Measurements from ENCODE around the gene HES3.

HES3 gene

DNA sequence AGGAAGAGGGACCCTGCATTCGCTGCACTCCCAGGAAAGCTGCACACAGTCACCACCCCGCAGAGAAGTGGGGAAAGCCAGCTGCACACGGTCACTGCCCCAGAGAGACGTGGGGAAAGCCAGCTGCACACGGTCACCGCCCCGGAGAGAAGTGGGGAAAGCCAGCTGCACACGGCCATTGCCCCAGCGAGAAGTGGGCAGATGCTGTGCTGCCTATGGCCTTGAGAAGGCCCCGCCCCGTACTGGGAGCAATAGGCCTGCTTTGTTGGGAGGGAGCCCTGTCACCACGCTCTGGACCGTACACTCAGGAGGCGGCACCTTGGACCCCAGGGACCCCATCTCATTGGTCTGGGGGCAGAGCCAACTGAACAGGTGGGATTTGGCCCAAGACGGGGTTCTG lies 21.2 kb downstream of the HES3 start:
- DNase-seq = no peak

DNA sequence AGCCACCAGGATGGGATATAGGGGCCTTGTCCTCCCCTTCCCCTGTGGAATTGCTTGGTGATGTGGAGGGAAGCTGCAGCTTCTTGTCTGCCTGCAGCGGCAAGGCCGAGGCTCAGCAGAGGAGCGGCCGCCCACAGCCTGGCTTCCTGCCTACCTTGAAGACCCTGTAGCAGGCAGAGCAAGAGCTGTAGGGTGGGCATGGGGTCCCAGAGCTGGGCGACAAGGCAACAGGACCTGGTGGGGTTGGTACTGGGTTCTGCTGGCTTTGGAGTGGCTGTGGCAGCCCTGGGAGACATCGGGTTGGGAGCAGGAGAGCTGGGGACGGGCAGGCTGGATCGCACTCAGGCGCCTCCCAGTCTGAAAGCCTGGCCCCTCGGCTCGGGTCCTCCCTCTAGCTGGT lies 22.7 kb downstream of the HES3 start:
- DNase-seq = no peak

DNA sequence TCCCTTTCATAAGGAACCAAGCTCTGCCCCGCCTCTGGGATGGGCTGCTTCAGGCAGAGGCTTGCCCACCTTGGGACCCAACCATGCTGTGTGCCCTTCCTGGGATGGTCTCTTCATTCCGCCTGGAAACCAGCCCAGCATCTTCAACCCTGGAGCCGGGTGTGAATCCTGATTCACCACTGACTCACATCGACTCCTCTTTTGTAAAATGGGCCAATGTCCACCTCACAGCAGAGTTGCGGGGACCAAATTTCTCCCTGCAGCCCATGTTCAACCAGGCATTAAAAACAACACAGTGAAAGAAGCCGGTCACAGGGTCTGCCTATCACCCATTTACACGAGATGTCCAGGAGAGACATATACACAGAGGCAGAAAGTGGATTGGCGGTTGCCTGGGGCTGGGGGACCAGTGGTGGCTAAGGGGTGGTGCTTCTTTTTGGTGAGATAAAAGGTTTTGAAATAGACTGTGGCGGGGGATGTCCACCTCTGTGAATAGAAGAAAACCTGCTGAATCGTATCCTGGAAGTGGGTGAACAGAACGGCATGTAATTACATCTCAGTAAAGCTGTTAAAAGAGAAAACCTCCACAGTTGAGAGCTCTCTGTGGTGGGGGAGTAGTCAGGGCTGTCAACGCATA lies 23.8 kb downstream of the HES3 start:
- DNase-seq = no peak

DNA sequence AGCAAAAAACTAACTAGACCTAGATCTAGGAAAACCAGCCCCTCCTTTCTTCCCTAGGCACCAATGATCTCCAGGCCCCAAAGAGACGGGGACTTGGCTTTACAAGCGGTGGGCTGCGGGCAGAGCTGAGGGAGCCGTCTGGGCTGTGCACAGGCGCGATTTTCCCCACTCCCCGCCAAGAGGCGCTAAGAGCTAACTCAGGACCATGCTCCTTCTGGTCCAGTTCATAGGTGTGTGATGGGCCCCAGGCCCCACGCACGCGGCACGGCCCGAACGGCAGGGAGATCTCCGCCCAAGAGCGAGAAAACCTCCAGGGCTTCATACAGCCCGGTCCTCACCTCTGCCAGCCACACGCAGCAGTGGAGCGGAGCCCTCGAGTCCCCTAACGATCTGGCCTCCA lies 24.4 kb downstream of the HES3 start:
- DNase-seq = no peak

DNA sequence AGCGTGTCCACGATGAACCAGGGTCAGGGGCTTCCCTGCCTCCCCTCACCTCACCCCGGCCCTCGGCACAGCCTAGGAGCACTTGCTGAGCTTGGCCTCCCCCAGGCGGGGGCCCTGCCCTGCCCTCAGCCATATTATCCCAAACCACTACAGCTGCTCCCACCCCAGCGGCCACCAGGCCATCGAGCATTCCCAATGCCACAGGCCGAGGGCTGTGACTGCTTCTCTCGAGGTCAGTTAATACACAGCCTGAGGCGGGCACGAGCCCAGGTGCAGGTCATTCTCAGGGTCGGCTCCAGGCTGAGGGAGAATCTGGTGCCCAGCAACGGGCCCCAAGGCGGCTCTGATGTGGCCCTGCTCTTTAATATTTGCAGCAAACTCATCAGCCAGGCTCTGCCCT lies 25.3 kb downstream of the HES3 start:
- no peak for DNase-seq

DNA sequence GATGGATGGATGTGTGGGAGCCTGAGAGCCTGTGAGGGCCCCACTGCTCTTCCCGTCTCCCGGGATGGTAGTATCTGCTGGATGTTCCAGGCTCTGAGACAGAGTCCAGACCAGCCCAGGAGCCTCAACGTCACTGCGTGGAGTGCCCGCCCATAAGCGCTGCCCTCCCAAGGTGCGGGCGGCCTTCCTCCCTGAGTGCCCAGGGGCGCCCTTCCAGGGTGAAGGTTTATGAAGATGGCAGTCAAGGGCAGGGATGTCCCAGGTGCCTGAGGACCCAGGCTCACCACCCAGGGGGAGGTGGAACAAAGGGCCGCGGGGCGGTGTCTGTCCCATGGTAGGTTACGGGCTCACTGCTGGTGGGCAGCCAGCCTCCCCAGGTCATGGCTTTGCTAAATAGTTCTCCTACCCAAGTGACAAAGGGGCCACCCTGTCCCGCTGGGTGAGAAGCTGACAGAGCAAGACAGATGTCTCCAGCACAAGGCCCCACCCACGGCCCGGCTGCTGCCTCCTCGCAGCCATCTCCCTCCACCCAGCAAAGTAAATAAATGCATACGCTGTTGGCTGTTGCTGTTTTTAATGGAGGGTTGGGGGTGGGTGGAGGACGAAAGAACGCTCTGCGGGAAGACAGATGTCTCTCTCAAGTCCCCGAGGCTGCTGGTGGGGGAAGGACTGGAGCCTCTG lies 25.9 kb downstream of the HES3 start:
- DNase-seq = no peak

DNA sequence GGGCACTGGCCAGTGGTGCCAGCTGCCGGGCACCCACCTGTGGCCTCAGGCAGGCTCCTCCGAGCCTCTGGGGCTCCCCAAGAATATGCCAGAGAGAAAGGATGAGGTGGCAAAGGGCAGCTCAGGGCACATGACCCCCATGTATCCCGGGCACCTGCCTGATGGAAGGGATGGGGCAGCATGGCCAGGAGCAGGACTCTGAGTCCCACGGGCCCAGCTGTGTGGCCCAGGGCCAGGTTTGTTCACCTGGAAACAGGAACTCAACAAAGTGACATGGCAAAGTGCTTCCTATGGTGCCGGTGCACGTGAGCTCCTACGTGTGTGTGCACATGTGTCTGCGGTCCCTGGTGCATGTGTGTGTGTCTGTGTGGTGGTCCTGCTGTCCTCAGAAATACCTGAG lies 26.4 kb downstream of the HES3 start:
- DNase-seq = no peak

DNA sequence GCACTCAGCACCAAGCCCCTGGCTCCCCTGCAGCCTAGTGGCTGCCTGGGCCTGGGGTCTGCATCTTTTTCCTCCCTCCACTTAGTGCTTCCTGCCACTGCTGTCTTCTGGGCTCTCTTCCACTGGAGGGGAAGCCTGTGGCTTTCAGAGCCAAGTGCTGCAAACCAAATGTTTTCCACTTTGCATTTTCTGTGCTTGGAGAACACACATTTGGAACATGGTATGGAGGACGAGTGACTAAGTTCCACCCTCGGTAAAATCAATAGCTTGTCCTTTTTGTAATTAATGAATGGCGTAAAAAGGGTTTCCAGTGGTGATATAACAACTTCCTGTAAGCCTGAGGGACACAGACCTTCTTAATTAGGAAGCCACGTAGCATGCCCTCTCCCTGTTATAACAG lies 27.0 kb downstream of the HES3 start:
- no peak for DNase-seq

DNA sequence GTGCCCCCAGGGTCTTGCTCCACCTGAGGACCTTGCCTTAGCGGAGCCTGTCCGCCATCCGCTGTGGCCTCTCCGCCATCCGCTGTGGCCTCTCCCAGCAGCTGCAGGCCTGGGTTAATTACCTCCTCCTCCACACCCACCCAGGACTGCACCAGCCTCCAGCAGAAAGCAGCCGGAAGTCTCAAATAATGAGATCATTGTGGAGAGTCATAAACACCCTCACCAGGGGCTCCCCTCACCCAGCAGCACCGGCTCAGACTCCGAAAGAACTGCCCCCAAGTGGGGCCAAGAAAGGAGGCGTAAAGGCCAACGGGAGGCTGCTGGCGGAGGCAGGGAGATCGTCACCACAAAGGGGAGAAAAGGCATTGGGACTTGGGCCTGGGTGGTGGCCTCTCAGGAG lies 27.6 kb downstream of the HES3 start:
- DNase-seq = no peak

DNA sequence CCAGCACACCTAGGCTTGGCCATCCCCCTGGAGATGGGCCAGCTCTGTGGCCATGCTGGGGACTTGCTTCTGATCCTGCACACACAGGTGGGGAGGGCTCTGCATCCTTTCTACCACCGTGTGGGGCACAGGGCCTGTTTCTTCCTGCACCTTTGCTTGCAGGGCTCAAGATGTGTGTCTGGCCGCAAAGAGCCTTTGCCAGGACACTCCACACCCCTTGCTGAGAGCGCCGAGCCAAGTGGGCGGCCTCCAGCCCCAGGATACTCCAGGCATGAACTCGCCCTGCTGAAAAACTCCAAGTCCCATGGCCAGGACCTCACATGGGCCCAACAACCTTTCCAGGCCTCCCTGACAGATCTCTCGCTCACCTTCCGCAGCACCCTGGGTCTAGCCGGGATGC lies 28.5 kb downstream of the HES3 start:
- no peak for DNase-seq

DNA sequence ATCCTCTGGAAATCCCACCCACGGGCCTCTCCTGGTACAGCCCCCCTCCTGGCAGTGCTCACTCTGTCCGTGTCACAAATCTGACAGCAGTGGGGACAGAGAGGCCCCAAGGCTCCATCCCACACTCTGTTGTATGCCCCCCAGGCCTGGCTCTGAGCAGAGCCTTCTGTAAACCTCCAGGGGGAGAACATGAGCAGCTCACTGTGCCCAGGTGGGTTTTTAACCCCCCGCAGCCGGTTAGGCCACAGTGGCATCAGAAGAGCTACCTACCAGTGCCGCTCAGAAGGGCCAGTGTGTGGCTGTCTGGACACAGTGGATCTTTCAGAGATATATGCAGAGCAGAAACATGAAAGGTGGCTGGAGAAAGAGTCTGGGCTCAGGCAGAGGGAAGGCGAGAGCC lies 28.9 kb downstream of the HES3 start:
- no peak for DNase-seq

DNA sequence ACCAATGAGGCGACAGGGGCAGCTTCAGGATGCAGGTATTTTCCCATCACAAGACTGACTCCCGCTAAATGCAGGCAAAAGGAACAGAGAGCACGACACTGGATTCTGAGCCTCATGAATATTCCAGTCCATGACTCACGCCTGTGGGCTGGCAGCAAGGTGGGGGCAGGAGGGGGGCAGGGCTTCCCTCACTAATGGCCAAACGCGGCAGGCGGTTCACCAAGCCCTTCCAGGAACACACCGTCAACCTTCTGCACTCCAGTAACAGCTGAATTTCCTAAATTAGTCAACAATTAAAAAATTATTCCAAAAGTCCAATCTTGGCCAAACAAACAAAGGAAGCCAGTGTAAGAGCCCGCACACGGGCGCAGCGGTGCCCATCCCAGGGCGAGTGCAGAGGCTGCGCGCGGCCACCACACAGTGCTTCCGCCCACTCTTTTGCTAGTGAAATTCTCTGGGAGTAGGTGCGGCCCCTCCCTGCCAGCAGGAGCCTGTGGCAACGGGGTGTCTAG lies 29.5 kb downstream of the HES3 start:
- DNase-seq = no peak

DNA sequence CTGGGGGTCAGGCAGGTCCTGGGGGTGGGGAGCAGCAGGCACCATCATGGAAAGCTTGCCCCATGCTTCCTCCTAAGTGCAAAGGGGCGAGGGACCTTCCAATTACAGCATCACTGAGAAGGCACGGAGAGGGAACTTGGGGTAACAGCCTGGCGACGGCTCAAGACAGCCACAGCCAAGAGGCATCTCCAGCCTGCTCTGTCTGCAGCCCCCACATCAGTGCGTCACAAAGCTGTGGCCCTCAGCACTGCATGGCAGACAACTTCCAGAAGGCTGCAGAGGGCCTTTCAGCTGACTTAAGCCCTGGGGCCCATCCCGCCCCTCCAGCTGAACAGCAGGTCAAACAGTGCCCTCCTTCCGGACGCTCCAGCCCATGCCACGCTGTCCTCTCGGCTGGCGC lies 30.1 kb downstream of the HES3 start:
- DNase-seq = no peak

DNA sequence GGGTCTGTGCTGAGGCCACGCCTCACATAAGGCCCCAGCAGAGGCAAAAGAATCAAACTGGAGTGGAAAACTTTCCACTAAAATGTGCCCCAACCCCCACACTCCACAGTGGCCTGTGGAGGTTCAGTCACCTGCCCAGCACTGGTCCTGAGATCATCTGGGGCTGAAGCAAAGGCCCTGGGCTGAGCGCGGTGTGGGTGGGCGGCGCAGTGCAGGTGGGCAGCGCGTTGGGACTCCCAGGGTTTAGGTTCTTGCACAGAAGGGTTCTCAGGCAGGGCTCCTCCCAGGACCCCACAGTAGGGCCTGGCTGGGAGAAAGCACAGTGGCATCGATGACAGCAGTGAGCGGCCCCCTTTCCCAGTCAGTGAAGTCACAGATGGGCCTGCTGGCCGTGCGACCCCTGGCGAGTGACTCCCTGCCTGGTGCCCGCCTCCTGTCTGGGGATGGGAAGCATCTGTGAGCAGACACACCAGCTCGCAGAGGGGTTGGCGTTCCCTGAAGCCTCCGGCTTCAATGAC lies 30.7 kb downstream of the HES3 start:
- DNase-seq = no peak

DNA sequence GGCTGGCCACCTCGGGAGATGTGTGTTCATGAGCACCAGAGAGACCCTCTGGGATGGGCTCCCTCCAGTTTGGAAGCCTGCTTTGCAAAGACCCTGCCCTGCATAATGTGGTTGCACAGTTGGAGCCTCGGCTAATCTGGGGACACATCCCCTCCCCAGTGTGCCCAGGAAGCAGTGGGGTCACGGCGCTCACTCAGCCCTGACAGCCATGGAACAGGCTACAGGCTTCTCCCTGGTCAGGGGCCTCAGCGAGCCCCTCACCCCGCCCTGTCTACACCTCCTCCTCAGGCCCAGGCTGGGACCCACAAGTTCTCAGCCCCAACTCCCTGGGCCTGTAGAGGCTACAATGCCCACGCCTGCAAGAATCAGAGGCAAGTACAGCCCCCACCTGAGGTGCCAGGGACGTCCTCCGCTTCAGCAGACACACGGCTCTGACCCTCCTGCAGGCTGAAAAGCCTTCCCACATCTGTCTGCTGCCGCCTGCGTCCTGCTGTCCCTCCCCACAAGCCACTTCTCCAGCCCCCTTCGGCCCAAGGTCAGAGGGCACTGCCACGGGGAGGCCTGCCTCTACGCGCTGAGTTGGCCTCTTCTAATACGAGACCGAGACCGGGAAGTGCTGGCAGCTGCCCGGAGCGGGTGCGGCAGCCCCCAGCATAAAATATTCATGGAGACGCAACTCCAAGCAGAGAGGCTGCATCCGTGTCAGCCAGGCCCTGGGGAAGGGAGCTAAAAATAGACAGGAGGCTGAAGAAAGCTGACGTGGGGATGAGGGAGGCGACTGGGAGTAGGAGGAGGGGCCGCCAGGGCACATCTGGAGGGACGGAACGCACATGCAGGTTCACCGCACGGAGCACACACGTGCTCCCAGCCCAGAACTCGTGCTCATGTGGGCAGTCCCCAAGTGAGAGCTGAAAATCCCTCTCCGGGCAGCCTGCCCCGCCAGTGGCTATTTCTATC lies 32.1 kb downstream of the HES3 start:
- DNase-seq = no peak

DNA sequence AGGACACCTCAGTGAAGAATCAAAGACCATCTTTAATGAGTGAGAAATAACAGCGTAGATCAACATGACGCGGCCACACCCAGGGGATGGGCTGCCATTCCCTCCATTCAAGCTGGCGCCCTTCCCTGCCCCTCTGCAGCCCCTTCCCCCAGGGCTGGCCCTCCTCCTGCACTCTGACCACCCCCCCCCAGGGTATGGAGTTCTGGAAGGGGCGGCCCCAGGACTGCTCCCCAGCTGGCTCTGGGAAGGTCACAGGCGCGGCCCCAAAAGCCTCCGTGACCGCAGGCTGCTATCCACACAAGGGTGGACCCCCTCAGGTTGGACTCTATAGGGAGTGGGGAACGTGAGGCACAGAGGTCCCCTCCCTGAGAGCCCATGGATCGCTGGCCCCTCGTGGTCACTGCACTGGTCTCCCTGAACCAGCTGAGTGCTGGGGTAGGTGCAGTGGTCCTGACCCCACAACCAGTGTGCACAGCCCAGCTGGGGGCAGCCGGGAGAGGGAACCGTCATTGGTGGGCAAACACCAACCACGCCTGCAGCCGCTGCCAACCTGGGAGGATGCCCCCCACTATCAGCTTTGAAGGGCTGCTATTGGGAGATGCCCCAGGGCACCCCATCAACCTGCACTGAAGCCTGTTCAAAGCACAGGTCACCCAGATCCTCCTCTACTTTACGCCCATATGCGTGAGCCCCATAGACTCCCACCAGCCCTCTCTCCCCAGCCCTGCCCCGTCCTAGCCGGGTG lies 33.0 kb downstream of the HES3 start:
- no peak for DNase-seq

DNA sequence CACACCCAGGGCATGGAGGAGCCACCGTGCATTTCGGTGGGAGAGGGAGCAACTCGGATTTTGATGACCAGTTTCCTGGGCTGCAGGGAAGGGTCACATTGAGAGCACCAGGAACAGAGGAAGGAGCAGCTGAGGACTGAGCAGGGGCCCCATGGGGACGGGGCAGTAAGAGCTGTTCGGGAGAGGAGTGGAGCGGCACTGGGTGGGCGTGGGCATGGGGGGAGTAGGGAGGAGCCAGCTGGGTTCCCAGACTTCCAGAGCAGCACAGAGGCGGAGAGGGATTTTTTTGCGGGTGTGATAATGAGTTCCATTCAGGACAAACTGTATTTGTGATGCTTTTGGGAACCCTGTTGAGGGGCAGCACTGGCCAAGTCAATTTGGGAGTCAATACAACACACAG lies 34.3 kb downstream of the HES3 start:
- DNase-seq = no peak

DNA sequence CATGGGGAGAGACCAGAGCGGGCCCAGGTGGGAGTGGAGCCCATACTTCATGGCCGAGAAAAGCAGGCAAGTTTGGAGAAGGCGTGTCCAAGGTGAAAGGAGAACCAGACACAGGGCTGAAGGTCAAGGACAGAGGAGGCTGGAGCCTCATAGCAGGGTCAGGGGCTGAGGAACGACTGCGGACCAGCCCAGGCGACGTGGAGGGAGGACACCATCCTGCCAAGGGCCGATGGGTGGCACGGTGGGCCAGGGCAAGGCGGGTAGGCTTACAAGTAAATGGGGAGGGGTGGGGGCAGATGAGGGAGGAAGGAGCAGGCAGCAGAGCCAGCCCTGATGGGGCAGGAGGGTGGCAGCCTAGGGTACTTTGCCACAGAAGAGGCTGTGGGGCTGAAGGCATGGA lies 35.1 kb downstream of the HES3 start:
- DNase-seq = no peak

DNA sequence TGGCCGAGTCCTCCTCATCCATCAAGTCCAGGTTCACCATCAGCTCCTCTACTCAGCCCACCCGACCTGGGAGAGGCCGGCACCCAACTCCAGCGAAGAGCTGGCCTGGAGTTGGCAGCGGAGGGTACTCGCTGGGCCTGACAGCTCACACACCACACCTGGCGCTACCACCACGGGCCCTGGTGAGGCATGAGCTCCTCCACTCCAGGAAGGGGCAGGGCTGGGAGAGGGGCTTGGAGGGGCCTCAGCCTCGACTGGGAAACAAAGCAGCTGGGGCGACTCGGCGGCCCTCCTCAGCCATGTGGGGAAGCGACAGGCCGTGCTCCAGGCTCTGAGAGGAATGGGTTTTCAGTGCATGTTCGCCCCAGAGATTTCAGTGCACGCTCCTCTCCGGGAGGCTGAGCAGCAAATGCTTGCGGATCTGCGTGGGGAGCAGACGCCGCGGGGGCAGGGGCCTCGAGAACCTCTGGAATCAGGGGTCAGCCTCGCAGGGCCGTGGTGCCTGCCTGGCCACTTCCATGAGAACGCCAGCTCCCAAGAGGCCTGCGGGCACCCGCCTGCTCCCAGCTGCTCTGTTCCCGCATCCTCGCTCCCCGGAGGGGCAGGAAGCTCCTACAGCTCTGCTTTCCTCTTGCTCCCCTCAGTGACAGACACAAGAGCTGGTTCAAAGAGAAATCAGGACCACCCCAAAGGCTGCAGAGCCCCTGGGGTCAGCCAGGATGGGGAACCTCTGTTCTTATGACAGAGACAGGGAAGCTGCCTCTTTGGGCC lies 35.8 kb downstream of the HES3 start:
- no peak for DNase-seq

DNA sequence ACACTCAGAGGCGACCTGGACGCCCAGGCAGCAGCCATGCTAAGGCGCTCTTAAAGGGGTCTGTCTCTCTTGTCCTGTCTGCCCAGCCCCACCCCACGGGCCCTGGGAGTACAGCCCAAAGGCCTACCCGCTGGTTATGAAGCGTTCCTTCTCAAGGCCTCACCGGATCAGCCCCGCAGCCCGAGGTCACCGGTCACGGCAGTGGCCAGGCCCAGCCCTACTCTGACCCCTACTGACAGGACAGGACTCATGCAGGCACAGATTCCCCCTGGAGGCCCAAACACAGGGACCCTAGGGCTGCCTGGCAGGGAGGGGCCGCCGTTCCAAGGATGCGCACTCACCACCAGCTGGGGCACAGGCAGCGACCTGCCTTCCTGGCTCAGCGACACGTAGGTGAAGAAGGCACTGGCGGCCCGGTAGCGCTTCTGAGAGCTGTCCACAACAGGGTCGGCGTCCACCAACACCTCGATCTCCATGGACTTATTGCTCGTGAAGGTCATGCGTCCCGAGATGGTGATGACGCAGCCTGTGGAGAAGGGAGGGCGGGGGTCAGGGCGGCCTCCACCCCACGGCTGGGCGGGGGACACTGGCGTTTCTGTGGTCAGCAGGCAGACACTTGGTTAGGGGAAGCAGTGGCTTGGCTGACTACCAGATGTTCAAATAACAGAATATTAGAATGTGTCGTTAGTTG lies 36.9 kb downstream of the HES3 start:
- no peak for DNase-seq

Measured in T1000 (cell line).